GM18526 (cell line): ENCODE data around the gene LAS1L.

Source experiments
- POLR2A ChIP-seq: IDR thresholded peaks from 3 replicates; pipeline ENCODE4 v1.6.1; 2011; ENCODE audit not compliant: insufficient read length; ENCODE audit errors: extremely low read depth

Gene LAS1L

DNA sequence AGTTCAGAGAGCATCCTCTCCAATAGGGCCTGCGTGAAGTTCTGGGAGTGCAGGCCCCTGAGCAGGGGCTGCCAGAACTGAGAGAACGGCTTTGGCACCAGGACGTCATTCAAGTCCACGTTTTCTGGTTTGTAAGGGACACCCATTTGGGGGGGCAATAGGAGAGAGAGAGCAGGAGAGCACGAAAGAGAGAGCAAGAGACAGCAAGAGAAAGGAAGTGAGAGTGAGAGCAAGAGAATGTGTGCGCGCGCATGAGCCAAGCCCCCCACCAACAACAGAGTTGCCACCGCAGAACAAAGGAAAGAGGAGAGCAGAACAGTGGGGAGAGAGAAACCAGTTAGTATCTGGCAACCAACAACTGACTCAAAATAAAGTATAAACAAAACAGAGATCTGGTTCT, 10.4 kb downstream of the LAS1L start:
- TF ChIP-seq POLR2A = no peak

DNA sequence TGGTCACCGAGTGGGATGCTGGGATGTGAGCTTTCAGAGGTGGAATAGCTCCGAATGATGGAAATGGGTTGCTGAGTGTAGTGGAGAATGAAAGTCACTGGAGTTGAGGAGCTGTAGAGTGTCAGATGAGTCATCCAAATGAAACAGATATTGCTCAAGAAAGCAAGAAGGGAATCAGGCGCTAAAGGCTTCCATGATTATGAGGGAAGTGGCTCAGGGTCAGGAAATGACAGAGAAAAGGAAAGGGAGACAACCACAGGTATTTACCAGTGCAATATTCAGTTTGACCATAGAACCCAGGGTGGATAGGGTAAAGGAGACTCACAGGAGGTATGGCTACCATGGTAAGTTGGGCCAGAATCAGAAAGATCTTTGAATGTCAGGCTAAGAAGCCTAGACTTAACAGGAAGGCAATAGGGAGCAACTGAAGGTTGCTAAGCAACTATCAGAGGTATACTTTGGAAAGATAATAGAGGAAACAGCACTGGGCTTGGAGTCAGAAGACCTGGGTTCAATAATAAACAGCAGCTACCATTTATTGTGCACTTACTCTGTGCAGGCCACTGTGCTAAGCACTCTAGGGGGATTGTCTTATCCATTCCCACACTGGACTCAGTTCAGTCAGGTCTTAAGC, 11.7 kb downstream of the LAS1L start:
- no peak for TF ChIP-seq POLR2A

DNA sequence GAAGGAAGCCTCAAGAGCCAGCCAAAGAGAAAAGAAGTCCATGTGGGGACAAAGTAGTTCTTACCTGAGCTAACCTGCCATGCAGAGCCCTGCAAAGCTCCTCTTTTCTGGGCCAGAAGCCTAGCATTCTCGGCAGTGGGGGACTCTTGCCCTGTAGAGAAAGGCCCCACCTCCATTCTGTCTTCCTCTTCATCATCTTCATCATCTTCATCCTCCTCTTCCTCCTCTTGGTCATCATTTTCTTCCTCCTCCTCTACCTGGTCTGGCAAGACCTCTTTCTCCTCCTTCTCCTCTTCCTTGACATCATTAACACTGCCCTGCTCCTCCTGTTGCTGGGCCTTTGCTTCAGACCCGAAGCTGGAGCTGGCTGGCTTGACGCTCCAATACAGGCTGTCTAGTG, 16.7 kb downstream of the LAS1L start:
- TF ChIP-seq POLR2A = no peak

DNA sequence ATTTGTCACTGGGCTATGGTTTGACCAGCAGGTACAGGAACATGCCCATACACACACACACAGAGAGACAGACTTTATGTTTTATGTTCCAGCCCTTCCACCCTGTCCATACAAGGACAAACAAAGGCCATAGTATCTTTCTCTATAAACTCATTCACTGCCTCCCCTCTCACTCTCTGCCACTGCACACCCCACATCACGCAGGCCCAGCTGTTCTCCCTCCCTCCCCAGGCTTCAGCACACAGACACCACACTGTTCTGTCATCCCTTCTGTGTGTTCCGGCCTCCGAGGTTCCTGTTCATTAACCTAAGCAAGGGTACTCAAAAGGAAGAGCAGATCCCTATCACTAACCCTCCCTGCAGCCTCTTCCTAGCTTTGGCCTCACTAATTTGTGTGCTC, 17.8 kb downstream of the LAS1L start:
- no peak for TF ChIP-seq POLR2A

DNA sequence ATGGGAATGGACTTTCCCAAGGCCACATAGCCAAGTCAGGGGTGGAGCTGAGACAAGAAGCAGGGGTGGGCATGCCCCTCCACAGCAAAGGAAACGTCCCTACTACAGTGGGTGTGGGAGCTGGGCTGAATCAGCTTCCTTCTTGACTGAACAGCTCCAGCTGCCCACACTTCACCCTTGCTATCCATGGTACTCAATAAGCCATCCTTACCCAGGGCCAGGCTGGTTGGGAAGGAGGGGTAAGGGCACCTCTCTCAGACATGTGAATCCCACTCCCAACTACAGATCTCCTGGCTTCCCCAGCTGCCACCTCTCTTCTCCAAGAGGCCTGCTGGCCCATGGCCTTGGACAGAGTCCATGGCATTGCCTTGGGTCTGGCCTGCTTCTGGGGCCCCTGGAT, 21.0 kb downstream of the LAS1L start:
- no peak for TF ChIP-seq POLR2A

DNA sequence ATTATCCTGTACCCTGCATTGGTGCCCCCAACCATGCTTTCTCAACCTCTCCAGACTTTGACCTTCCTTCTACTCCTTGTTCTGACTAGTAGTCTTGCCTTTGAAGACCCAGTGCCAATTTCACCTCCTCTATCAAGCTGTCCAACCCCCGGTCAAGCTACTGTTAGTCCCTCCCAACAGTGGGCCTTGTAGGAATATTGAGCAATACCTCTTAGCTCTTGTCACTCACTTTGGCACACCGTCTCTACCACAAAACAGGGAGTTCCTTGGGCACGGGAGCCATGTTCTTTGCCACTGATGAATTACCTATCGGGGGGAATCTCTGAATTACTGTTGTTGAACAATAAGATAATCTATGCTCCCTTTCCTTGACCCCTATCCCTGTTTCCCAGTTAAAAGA, 25.2 kb downstream of the LAS1L start:
- TF ChIP-seq POLR2A = no peak

DNA sequence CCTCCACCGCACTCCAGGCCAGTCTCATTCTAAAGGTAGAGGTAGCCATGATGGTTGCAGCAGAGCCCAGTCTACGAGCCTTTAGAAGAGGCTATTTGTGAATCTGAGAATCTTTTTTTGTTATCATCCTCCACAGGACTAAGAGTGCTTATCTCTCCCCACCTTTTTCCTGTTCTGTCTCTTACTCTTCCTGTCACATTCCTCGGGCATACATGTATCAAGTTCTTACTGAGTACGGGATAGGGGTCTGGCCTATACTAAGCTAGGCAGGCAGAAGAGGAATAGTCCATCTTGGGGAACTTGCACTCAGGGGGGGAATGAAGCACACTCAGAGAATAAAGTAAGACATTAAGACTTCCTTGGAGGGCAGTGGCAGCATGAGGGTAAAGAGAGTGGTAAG, 25.7 kb downstream of the LAS1L start:
- no peak for TF ChIP-seq POLR2A

DNA sequence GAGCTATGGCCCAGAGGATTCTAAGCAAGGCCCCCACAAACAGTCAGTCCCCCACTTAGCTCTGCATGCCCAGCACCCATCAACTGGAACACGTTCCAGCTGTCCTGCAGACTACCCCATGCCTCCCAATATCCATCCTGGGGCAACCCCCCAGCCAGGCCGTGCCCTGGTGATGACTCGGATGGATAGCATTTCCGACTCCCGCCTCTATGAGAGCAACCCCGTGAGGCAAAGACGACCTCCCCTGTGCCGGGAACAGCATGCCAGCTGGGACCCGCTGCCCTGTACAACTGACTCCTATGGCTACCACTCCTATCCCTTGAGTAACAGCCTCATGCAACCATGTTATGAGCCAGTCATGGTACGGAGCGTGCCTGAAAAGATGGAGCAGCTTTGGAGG, 32.0 kb downstream of the LAS1L start:
- TF ChIP-seq POLR2A = no peak

DNA sequence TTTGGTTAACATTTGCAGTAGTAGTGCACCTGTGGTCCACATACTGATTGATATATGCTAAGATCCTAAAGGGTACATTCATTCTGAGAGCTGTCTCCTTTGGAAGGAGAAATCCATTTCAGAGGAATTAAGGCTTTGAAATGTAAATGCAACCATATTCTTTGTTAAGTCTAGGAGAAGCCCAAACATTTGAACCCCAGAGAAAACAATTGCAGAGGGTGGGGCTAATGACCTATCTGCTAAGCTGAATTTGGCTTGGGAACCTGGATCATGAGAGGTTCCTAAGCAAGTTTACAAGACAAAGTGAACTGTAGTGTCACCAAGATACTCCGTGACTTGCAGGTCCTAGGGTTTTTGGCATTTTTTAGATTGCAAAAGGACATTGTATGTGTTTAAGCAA, 41.2 kb downstream of the LAS1L start:
- no peak for TF ChIP-seq POLR2A

DNA sequence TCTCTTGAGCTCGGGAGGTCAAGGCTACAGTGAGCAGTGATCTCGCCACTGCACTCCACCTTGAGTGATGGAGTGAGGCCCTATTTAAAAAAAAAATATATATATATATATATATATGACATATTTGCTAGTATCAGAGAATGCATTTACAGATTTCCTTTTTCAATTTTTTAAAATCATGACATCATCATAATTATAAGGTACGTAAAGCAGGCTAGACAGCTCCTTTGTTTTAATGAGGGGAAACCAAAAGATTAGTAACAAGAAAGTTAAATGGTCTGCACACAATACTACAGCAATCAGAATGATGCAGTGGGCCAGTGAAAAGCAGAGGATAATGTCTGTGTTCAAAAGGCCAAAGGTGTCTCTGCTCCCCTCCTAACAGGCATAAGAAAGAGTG, 43.0 kb downstream of the LAS1L start:
- TF ChIP-seq POLR2A = no peak

DNA sequence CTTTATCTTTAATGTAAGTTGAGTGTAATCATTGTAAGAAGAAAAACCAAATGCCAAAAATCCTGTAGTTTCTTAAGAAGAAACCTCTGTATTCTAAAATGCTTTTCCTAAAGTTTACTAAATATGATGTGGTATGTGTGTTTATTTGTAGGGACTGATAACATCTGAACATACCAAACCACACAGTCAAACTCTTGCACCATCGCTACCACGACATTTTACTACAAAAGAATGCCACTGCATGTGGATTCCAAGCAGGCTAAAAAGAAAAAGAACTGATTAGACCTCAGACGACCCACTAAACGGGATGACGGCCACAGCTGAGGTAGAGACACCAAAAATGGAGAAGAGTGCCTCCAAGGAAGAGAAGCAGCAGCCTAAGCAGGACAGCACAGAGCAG, 46.1 kb downstream of the LAS1L start:
- TF ChIP-seq POLR2A = no peak

DNA sequence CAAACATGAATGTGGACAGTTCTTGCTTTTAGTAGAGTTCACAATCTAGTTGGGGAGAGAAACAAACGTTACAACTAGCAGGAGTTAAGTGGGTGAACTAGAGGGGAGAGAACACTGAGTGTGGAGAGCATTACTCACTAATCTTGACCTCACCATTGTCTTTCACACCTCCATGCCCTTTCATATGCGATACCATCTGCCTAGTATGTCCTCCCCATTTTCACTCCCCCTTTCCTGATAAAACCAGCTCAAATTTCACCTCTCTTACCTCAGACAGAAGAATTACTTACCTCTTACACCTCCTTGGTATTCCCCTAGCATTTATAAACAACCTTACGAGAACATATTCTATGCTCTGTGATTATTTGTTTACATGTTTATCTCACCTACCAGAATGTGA, 53.6 kb downstream of the LAS1L start:
- no peak for TF ChIP-seq POLR2A

DNA sequence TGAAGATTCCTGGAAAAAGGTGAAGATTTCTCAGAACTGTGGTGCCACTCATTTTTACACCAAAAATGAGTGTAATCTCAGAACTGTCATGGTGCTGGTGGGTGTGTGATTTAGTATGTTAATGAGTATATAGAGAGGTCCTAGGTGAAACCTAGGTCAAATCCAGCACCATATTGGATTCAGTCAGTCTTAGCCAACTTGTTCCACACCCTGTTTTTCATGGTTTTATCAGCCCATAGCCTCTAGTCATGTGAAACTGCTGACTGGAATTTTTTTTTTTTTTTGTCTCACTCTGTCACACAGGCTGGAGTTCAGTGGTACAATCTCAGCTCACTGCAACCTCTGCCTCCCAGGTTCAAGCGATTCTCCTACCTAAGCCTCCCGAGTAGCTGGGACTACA, 58.0 kb downstream of the LAS1L start:
- TF ChIP-seq POLR2A = no peak

DNA sequence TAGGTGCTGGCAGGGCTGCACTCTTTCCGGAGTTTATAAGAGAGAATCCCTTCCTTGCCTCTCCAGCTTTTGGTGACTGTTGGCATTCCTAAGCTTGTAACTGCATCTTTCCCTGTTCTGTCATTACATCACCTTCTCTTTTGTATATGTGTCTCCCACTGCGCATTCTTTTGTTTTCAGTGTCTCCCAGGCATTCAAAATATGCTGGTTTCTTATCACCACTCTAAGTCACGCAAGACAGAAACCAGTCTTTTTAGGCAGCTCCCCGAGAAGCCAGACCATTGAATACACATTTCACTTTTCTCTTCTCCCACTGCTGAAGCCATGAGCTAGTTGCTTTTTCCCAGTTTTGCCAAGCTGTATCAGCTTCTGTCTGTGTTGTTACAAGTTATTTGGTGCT, 71.0 kb downstream of the LAS1L start:
- TF ChIP-seq POLR2A = no peak
